SK-N-MC (cell line): ENCODE measurements around the gene CHN2.

ENCODE experiments used
- DNase-seq: peaks from one replicate; pipeline ENCODE4 v3.0.0-alpha.2; 2011; ENCODE audit warnings: low read depth, low spot score
- H3K27ac ChIP-seq: fragments of 200-600 bp; sonication (generic); 2 replicates; pipeline ENCODE4 v1.5.1; 2016; ENCODE audit warnings: mixed run types
- H3K36me3 ChIP-seq: fragments of 200-600 bp; sonication (generic); 2 replicates; pipeline ENCODE4 v1.6.1; 2017; ENCODE audit warnings: antibody characterized with exemption, low read length, mixed read lengths; ENCODE audit not compliant: insufficient read depth
- H3K4me3 ChIP-seq: fragments of 200-600 bp; sonication (generic); 2 replicates; pipeline ENCODE4 v1.5.1; 2016
- H3K9ac ChIP-seq: fragments of 200-600 bp; sonication (generic); 2 replicates; pipeline ENCODE4 v1.8.0; 2017; ENCODE audit warnings: mixed run types, mixed read lengths; ENCODE audit not compliant: insufficient read length
- H3K9me3 ChIP-seq: fragments of 200-600 bp; sonication (generic); 2 replicates; pipeline ENCODE4 v1.6.1; 2017; ENCODE audit warnings: low read depth, mild to moderate bottlenecking, antibody characterized with exemption, low read length, moderate library complexity, mixed read lengths
- EZH2 ChIP-seq: fragments of 200-600 bp; sonication (generic); IDR thresholded peaks from one replicate; pipeline ENCODE4 v1.6.1; 2017; ENCODE audit warnings: antibody characterized with exemption
- FOXP2 ChIP-seq: optimal IDR thresholded peaks from 2 replicates; pipeline ENCODE3; 2011; ENCODE audit warnings: mild to moderate bottlenecking, moderate library complexity; ENCODE audit not compliant: insufficient read depth; ENCODE audit errors: extremely low read length, control extremely low read depth
- POLR2AphosphoS5 ChIP-seq: IDR thresholded peaks from 2 replicates; pipeline ENCODE4 v1.6.1; 2012; ENCODE audit warnings: mild to moderate bottlenecking, low read depth, low read length, borderline replicate concordance

CHN2 gene

GRCh38 chr7:29416276-29416937 is 221.8 kb downstream of the CHN2 start:
- Histone ChIP-seq H3K9ac (no peak overlapping the region), H3K9me3 (no peaks in the 10 kb centered on the region), H3K4me3 (no peak overlapping the region), H3K36me3 (peaks cover 3% of the 10 kb centered on the region; the same call in 1 of the 2 replicates), H3K27ac (no peak overlapping the region)
- DNase-seq, result no peak
- TF ChIP-seq FOXP2 (no peak), POLR2AphosphoS5 (no peak), EZH2 (no peak)

- Histone ChIP-seq H3K9ac (no peak overlapping the region), H3K4me3 (no peak overlapping the region), H3K9me3 (no peaks in the 10 kb centered on the region), H3K36me3 (no peaks in the 10 kb centered on the region), H3K27ac (no peak overlapping the region)
- no peak for TF ChIP-seq EZH2
- no peak for TF ChIP-seq FOXP2
- no peak for DNase-seq
These were observed 222.3 kb downstream of the CHN2 start for GRCh38 chr7:29416938-29417305.

- Histone ChIP-seq H3K36me3 (no peaks in the 10 kb centered on the region), H3K27ac (no peak overlapping the region), H3K9me3 (no peaks in the 10 kb centered on the region), H3K4me3 (no peak overlapping the region), H3K9ac (no peak overlapping the region)
- TF ChIP-seq POLR2AphosphoS5, result no peak
- TF ChIP-seq EZH2, result no peak
- no peak for TF ChIP-seq FOXP2
- DNase-seq, result no peak
These were observed 223.5 kb downstream of the CHN2 start for GRCh38 chr7:29418056-29418455.

- Histone ChIP-seq H3K36me3 (no peaks in the 10 kb centered on the region), H3K9ac (no peak overlapping the region), H3K4me3 (no peak overlapping the region), H3K9me3 (no peaks in the 10 kb centered on the region), H3K27ac (no peak overlapping the region)
- no peak for DNase-seq
- TF ChIP-seq POLR2AphosphoS5, result no peak
These were observed 224.1 kb downstream of the CHN2 start for GRCh38 chr7:29418651-29419050.

- H3K27ac ChIP-seq, result no peak overlapping the region
- H3K9ac ChIP-seq, result no peak overlapping the region
- TF ChIP-seq FOXP2 (no peak), POLR2AphosphoS5 (no peak), EZH2 (no peak)
These were observed 225.4 kb downstream of the CHN2 start for GRCh38 chr7:29420011-29420410.

GRCh38 chr7:29421010-29421956 is 226.7 kb downstream of the CHN2 start:
- DNase-seq, result no peak
- no peak overlapping the region for H3K4me3 ChIP-seq
- TF ChIP-seq EZH2 (no peak), POLR2AphosphoS5 (no peak), FOXP2 (no peak)
- no peak overlapping the region for H3K27ac ChIP-seq
- H3K36me3 ChIP-seq, result no peaks in the 10 kb centered on the region
- H3K9me3 ChIP-seq, result no peaks in the 10 kb centered on the region
- no peak overlapping the region for H3K9ac ChIP-seq

More at GRCh38 chr7:29420011-29420410, 225.4 kb downstream of the CHN2 start:
- H3K9me3 ChIP-seq, result no peaks in the 10 kb centered on the region
- no peak for DNase-seq
- no peak overlapping the region for H3K4me3 ChIP-seq
- H3K36me3 ChIP-seq, result no peaks in the 10 kb centered on the region

GRCh38 chr7:29422829-29423228 is 228.3 kb downstream of the CHN2 start:
- DNase-seq, result no peak
- Histone ChIP-seq H3K9me3 (no peaks in the 10 kb centered on the region), H3K9ac (no peak overlapping the region), H3K4me3 (no peak overlapping the region), H3K36me3 (no peaks in the 10 kb centered on the region), H3K27ac (no peak overlapping the region)
- no peak for TF ChIP-seq FOXP2
- no peak for TF ChIP-seq POLR2AphosphoS5
- no peak for TF ChIP-seq EZH2

- DNase-seq, result no peak
- TF ChIP-seq POLR2AphosphoS5, result no peak
- no peak for TF ChIP-seq EZH2
- TF ChIP-seq FOXP2, result no peak
- H3K9ac ChIP-seq, result no peak overlapping the region
- no peak overlapping the region for H3K27ac ChIP-seq
- H3K36me3 ChIP-seq, result no peaks in the 10 kb centered on the region
- no peak overlapping the region for H3K4me3 ChIP-seq
- H3K9me3 ChIP-seq, result no peaks in the 10 kb centered on the region
These were observed 229.9 kb downstream of the CHN2 start for GRCh38 chr7:29424295-29424983.

GRCh38 chr7:29424984-29425309 is 230.4 kb downstream of the CHN2 start:
- no peaks in the 10 kb centered on the region for H3K9me3 ChIP-seq
- H3K4me3 ChIP-seq, result no peak overlapping the region
- TF ChIP-seq FOXP2 (no peak), EZH2 (no peak), POLR2AphosphoS5 (no peak)
- DNase-seq, result no peak
- no peak overlapping the region for H3K9ac ChIP-seq
- H3K27ac ChIP-seq, result no peak overlapping the region
- no peaks in the 10 kb centered on the region for H3K36me3 ChIP-seq
